Smooth muscle cell of the coronary artery (primary cell): ENCODE measurements around the gene SYK. TPM values are rescaled to one million over a fixed set of nuclear protein-coding genes. Genes with fewer than 3 reads are reported as not detected.

Experiments used
- total RNA-seq: library from RNA; depleted of rRNA; stranded (reverse); fragments of >200 nt; gene quantifications from 2 replicates; pipeline ENCODE4 v1.2.3, GENCODE V29; 2014; ENCODE audit warnings: low replicate concordance

SYK gene
- total RNA-seq, result not detected in 2 replicates

DNA sequence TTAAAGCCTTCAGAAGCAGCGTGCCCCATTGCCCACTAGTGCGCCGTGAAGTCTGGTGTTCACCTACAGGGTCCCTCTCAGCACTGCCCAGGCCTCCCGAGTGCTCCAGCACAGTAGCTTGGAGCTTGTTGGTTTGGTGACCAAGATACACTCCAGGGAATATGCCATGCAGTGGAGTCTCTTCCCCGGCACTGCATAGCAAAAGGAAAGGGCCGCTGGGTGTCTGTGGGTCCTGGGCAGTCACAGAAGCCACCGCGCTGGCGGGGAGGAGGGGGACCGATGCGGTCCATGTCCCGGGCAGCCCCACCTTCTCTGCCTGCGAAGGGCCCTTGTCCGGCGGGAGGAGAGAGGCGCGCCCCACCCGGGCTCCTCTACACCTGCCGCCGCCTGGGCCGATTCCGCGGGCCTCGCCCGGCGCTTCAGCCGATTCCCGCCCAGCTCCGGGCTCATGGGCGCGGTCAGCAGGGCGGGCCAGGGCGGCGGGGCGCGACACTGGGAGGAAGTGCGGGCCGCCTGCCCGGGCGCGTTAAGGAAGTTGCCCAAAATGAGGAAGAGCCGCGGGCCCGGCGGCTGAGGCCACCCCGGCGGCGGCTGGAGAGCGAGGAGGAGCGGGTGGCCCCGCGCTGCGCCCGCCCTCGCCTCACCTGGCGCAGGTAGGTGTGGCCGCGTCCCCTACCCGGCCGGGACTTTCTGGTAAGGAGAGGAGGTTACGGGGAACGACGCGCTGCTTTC, at the start of gene SYK:
TSS of gene SYK (plus strand) at position 579 of the 732 bp plus-strand sequence. CDS start 42,080 bp downstream, outside the sequence.

Other genes with a start within 250 kb of the SYK start
- gene DIRAS2, start 159.0 kb upstream of the SYK start, total RNA-seq, result 4.0 TPM in 1 of 2 replicates, not detected in the other